ENCODE results near the gene CD96.

Gene CD96

GRCh38 chr3:111566844-111567243, 24.8 kb downstream of the CD96 start:
- DNase-seq = no peak

- DNase-seq = no peak
Measured at GRCh38 chr3:111568355-111568754, 26.4 kb downstream of the CD96 start.

- DNase-seq = no peak
Measured at GRCh38 chr3:111568911-111569310, 26.9 kb downstream of the CD96 start.

- no peak for DNase-seq
Measured at GRCh38 chr3:111570404-111571030, 28.5 kb downstream of the CD96 start.

GRCh38 chr3:111571282-111571681, 29.3 kb downstream of the CD96 start:
- DNase-seq = no peak

GRCh38 chr3:111571907-111572460, 30.0 kb downstream of the CD96 start:
- DNase-seq = no peak

GRCh38 chr3:111577113-111577512, 35.1 kb downstream of the CD96 start:
- DNase-seq = no peak

GRCh38 chr3:111577798-111578685, 36.0 kb downstream of the CD96 start:
- no peak for DNase-seq

GRCh38 chr3:111578867-111579266, 36.9 kb downstream of the CD96 start:
- no peak for DNase-seq

GRCh38 chr3:111579495-111579894, 37.5 kb downstream of the CD96 start:
- DNase-seq = no peak

GRCh38 chr3:111581403-111582119, 39.6 kb downstream of the CD96 start:
- no peak for DNase-seq

GRCh38 chr3:111582120-111582474, 40.1 kb downstream of the CD96 start:
- no peak for DNase-seq

- DNase-seq = no peak
Measured at GRCh38 chr3:111584744-111585143, 42.7 kb downstream of the CD96 start.

- DNase-seq = no peak
Measured at GRCh38 chr3:111585217-111585616, 43.2 kb downstream of the CD96 start.

- DNase-seq = no peak
Measured at GRCh38 chr3:111588527-111588926, 46.5 kb downstream of the CD96 start.

GRCh38 chr3:111589303-111590142, 47.5 kb downstream of the CD96 start:
- DNase-seq = no peak

- DNase-seq = no peak
Measured at GRCh38 chr3:111590143-111590491, 48.1 kb downstream of the CD96 start.

GRCh38 chr3:111591555-111591954, 49.6 kb downstream of the CD96 start:
- DNase-seq = no peak

- DNase-seq = no peak
Measured at GRCh38 chr3:111592143-111592542, 50.1 kb downstream of the CD96 start.

GRCh38 chr3:111592936-111593335, 50.9 kb downstream of the CD96 start:
- DNase-seq = no peak

- DNase-seq = no peak
Measured at GRCh38 chr3:111593666-111594065, 51.7 kb downstream of the CD96 start.

GRCh38 chr3:111594205-111594604, 52.2 kb downstream of the CD96 start:
- no peak for DNase-seq

- DNase-seq = no peak
Measured at GRCh38 chr3:111594781-111595180, 52.8 kb downstream of the CD96 start.
